ENCODE results near the gene LONRF3.

Gene LONRF3

GRCh38 chrX:118974088-118974907 lies at the start of gene LONRF3:
LONRF3 (plus strand) TSS chrX:118974618; CDS start chrX:118974781, 163 bp downstream.
- peak in 2 of 3 donors; percentile 19 to 51 for DNase-seq (ENCODE audit: low read depth in 2 of 3, low spot score in 1 of 3)

DNA sequence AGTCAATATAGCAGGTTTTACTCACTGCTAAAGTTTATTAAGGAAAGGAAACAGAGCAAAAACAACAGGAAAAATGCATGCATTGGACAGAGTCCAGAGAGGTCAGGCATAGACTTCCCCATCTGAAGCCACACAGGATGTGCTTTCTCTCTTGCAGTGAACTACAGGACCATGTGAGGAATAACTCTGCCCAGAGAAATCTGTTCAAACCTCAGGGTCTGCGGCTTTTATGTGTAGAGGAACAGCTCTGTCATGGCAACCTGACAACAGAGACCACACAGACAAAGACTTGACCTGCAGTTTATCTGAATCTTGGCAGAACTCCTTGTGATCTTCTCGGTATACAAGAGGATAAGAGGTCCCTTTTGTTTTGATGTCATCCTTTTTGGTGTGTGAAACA lies 46.3 kb upstream of the LONRF3 start:
- no peak for DNase-seq (ENCODE audit: low read depth in 2 of 3, low spot score in 1 of 3)

DNA sequence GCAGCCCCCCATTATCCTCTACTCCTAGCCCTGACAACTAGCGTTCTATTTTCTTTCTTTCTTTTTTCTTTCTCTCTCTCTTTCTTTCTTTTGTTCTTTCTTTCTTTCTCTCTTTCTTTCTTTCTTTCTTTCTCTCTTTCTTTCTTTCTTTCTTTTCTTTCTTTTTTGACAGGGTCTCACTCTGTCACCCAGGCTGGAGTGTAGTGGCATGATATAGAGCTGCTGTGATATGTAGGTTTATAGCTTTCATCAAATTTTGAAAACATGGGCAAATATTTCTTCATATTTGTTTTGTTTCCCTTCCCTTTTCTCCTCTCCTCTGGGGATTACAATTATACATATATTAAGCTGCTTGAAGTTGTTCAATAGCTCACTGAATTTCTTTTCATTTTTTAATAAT lies 39.1 kb upstream of the LONRF3 start:
- no peak for DNase-seq (ENCODE audit: low read depth in 2 of 3, low spot score in 1 of 3)

- DNase-seq (ENCODE audit: low read depth in 2 of 3, low spot score in 1 of 3) = no peak
Observed at GRCh38 chrX:118941147-118941546, 33.3 kb upstream of the LONRF3 start.

- DNase-seq (ENCODE audit: low read depth in 2 of 3, low spot score in 1 of 3) = no peak
Observed at GRCh38 chrX:118943102-118943501, 31.3 kb upstream of the LONRF3 start.

DNA sequence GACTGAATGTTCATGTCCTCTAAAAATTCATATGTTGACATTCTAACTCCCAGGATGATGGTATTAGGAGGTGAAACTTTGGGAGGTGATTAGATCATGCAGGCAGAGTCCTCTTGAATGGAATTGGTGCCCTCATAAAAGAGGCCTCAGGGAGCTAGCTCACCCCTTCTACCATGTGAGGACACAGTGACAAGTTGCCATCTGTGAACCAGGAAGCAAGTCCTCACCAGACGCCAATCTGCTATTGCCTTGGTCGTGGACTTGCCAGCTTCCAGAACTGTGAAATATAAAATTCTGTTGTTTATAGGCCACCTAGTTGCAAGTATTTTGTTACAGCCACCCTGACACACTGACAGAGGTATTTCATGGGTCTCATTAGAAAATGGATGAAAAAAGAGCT lies 28.5 kb upstream of the LONRF3 start:
- DNase-seq (ENCODE audit: low read depth in 2 of 3, low spot score in 1 of 3) = no peak

- no peak for DNase-seq (ENCODE audit: low read depth in 2 of 3, low spot score in 1 of 3)
Observed at GRCh38 chrX:118948270-118948669, 26.1 kb upstream of the LONRF3 start.

- no peak for DNase-seq (ENCODE audit: low read depth in 2 of 3, low spot score in 1 of 3)
Observed at GRCh38 chrX:118961866-118962560, 12.4 kb upstream of the LONRF3 start.

- DNase-seq (ENCODE audit: low read depth in 2 of 3, low spot score in 1 of 3) = no peak
Observed at GRCh38 chrX:118963159-118963558, 11.3 kb upstream of the LONRF3 start.

DNA sequence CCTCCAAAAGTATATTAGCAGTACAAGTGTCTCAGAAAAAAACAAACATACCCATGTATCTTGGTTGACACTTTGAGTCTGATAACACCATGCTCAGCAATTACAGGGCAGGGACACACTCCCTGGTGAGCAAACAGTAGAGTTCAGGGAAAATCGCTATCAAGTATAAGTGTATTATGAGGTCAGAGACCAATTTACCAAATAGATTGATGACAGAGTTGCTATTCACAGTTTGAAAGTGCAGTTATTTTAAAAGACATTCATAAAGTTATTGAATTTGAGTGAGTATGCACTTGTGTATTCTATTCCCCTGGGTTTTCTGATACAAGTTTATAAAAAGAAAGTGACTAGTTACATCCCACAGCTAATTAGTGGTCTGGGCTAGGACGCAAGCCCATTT lies 10.2 kb upstream of the LONRF3 start:
- DNase-seq (ENCODE audit: low read depth in 2 of 3, low spot score in 1 of 3) = no peak

GRCh38 chrX:118965395-118965794 lies 9.0 kb upstream of the LONRF3 start:
- DNase-seq (ENCODE audit: low read depth in 2 of 3, low spot score in 1 of 3) = no peak

DNA sequence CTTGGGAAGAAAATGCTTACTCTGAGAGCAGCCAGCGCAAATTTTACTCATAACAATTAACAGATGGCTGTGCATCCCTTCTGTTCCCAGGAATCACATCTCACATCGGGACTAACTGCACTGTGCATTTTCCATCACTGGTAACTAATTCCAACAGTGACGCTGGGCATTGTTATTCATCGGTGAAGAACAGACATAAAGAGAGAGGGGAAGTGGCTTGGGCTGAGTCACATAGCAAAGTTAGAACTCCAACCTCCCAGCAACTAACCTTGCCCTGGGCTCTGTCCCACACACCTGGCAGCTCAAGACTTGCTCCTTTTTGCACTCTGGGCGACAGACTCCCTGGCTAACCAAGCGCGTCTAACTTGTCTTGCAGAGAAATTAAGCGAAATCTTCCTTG lies 6.4 kb upstream of the LONRF3 start:
- DNase-seq (ENCODE audit: low read depth in 2 of 3, low spot score in 1 of 3) = no peak

GRCh38 chrX:118971552-118971951 lies 2.9 kb upstream of the LONRF3 start:
- no peak for DNase-seq (ENCODE audit: low read depth in 2 of 3, low spot score in 1 of 3)

GRCh38 chrX:118973389-118974087 lies 880 bp upstream of the LONRF3 start:
- DNase-seq (ENCODE audit: low read depth in 2 of 3, low spot score in 1 of 3) = no peak

- DNase-seq (ENCODE audit: low read depth in 2 of 3, low spot score in 1 of 3) = peak in 1 of 3 donors; percentile 28
Observed at GRCh38 chrX:118974908-118975671, 672 bp downstream of the LONRF3 start.

- DNase-seq (ENCODE audit: low read depth in 2 of 3, low spot score in 1 of 3) = peak in 2 of 3 donors; percentile 42 to 47
Observed at GRCh38 chrX:118975831-118976598, 1.6 kb downstream of the LONRF3 start.

DNA sequence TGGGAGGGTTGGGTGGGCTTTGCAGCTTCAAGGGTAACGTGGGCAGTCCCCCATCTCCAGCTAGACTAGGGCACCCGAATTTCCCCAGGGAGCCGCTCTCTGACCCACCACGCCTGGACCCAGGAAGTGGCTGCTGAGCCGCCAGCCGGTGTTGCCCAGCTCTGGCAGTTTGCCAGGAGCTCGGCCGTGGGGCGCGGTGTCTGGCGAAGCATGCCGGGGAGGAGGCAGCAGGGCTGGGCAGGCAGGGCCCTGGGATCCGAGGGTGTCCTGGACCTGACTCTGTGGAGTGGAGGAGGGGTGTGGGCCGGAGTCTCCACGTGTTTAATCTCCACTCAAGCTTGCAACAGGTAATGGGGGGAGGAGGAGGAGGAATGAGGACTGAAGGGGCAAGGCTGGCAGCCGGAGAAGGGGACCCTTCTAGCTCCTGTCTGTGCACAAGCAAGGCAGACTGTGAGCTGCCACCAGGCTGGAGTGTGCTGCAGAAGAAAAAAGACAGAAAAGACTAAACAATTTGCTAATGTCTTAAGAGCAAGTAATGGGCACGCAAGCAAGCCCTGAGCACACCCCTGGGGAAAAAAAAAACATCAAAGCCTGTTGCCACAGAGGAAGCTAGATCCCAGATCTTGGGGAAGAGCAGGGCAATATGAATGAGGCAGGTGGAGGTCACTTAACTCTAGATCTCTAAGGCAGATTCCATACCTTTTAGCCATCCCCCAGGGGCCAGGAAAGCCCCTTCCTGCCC lies 2.4 kb downstream of the LONRF3 start:
- no peak for DNase-seq (ENCODE audit: low read depth in 2 of 3, low spot score in 1 of 3)

- DNase-seq (ENCODE audit: low read depth in 2 of 3, low spot score in 1 of 3) = no peak
Observed at GRCh38 chrX:118977424-118977823, 3.0 kb downstream of the LONRF3 start.

DNA sequence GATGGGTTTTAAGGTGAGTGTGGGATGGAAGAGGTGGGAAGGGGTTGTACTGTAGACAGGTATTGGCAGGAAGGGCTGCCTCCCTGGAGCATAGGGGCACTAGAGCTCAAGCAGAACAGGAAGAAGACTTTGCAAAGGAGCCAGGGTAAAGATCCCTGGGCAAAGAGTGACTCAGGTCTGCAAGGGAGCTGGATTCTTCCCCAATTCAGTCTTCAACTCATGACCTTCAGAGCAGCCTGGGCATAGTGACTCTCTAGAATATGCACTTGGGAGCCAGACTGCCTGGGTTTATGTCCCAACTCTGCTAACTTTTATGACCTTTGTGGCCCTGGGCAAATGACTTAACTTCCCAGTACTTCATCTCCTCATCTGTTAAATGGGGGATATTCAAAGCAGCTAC lies 4.0 kb downstream of the LONRF3 start:
- DNase-seq (ENCODE audit: low read depth in 2 of 3, low spot score in 1 of 3) = no peak

- no peak for DNase-seq (ENCODE audit: low read depth in 2 of 3, low spot score in 1 of 3)
Observed at GRCh38 chrX:118980761-118981160, 6.3 kb downstream of the LONRF3 start.
